22Rv1 (cell line): ENCODE data around the gene ATCAY.

Experiments used
- ZFX ChIP-seq: fragments of 450-650 bp; IDR thresholded peaks from 2 replicates; pipeline ENCODE4 v1.6.1; 2017; ENCODE audit warnings: antibody characterized with exemption, borderline replicate concordance
- TF ChIP-seq, protein P1 (sequence below): fragments of 450-650 bp; IDR thresholded peaks from 2 replicates; pipeline ENCODE4 v1.5.1; 2017; ENCODE audit warnings: mild to moderate bottlenecking

DNA sequence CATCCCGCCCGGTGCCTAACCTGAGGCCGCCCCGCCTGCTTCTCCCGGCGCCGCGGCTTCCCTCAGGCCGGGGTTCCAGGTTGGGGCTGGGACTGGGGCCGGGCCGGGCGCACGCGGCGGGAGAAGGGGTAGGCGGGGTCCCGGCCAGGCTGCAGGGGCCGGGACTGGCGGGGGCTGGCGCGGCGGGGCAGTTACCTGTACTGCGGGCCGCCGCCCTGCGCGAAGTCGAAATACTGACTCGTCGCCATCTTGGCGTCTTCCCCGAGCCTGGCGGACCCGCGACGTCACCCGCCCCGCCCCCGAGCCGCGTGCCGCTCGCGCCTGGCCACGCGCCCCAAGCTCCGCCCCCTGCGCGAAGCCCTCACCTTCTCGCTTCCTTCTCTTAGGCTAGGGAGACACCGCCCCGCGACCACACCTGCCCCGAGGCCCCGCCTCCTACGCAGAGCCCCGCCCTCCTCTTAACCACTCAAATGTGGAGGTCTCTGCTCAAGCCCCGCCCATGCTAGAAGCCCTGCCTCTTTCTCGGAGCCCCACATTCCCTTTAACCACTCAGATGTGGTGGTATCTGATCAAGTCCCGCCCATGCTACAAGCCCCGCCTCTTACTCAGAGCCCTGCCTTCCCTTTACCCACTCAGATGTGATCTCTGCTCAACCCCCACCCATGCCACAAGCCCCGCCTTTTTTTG is 11.6 kb upstream of the ATCAY start, which contains the start of gene ZFR2:
- TF ChIP-seq, protein P1, sequence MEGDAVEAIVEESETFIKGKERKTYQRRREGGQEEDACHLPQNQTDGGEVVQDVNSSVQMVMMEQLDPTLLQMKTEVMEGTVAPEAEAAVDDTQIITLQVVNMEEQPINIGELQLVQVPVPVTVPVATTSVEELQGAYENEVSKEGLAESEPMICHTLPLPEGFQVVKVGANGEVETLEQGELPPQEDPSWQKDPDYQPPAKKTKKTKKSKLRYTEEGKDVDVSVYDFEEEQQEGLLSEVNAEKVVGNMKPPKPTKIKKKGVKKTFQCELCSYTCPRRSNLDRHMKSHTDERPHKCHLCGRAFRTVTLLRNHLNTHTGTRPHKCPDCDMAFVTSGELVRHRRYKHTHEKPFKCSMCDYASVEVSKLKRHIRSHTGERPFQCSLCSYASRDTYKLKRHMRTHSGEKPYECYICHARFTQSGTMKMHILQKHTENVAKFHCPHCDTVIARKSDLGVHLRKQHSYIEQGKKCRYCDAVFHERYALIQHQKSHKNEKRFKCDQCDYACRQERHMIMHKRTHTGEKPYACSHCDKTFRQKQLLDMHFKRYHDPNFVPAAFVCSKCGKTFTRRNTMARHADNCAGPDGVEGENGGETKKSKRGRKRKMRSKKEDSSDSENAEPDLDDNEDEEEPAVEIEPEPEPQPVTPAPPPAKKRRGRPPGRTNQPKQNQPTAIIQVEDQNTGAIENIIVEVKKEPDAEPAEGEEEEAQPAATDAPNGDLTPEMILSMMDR: no peak
- TF ChIP-seq ZFX: no peak
